HG02884 (cell line): ENCODE data around the gene SLC26A4.

Experiments
- ATAC-seq: cut with Tn5 transposase; IDR thresholded peaks from one replicate; pipeline ENCODE4 v1.9.1; 2021; ENCODE audit warnings: mild to moderate bottlenecking, moderate library complexity; ENCODE audit not compliant: unreplicated experiment

Gene SLC26A4

GRCh38 chr7:107743567-107744344 is 83.1 kb downstream of the SLC26A4 start, which contains the start of gene CBLL1:
Gene CBLL1 (plus strand): TSS chr7:107744142. CDS start chr7:107744164, 22 bp downstream.
- ATAC-seq = peak; percentile 83

- ATAC-seq = peak; percentile 32
These were observed 83.7 kb downstream of the SLC26A4 start for GRCh38 chr7:107744345-107744750.

GRCh38 chr7:107746006-107746405 is 85.4 kb downstream of the SLC26A4 start:
- ATAC-seq = no peak

- no peak for ATAC-seq
These were observed 90.5 kb downstream of the SLC26A4 start for GRCh38 chr7:107751113-107751512.

GRCh38 chr7:107754642-107755041 is 94.0 kb downstream of the SLC26A4 start:
- no peak for ATAC-seq

- ATAC-seq = no peak
These were observed 98.0 kb downstream of the SLC26A4 start for GRCh38 chr7:107758667-107759066.

GRCh38 chr7:107767391-107767790 is 106.8 kb downstream of the SLC26A4 start:
- ATAC-seq = no peak
